Measurements from ENCODE around the gene PHOX2B.

The PHOX2B gene

GRCh38 chr4:41696763-41697162 is 51.8 kb downstream of the PHOX2B start:
- H3K4me3 ChIP-seq (replicated peaks in 1 of 2; ENCODE audit: low read depth in 2 of 2, low read length in 2 of 2) = no peak overlapping the region
- TF ChIP-seq CTCF (IDR thresholded peaks at IDR 0.05; ENCODE audit: low read depth, low read length) = no peak
- no peak for DNase-seq (ENCODE audit: low read depth in 2 of 2)

GRCh38 chr4:41696131-41696530 is 52.4 kb downstream of the PHOX2B start:
- H3K4me3 ChIP-seq (replicated peaks in 1 of 2; ENCODE audit: low read depth in 2 of 2, low read length in 2 of 2) = no peak overlapping the region
- TF ChIP-seq CTCF (IDR thresholded peaks at IDR 0.05; ENCODE audit: low read depth, low read length) = no peak

More at GRCh38 chr4:41696131-41696530, 52.4 kb downstream of the PHOX2B start:
- DNase-seq (ENCODE audit: low read depth in 2 of 2) = peak in 1 of 2 donors; percentile 9

Measured in cardiac fibroblast (primary cell).